Measurements from ENCODE around the gene TMC4.
"Not testable (repeated sequence)": the region's sequence is repeated elsewhere in the genome, so short reads cannot be mapped to it uniquely, and the experiment has no call there.

TMC4 gene

DNA sequence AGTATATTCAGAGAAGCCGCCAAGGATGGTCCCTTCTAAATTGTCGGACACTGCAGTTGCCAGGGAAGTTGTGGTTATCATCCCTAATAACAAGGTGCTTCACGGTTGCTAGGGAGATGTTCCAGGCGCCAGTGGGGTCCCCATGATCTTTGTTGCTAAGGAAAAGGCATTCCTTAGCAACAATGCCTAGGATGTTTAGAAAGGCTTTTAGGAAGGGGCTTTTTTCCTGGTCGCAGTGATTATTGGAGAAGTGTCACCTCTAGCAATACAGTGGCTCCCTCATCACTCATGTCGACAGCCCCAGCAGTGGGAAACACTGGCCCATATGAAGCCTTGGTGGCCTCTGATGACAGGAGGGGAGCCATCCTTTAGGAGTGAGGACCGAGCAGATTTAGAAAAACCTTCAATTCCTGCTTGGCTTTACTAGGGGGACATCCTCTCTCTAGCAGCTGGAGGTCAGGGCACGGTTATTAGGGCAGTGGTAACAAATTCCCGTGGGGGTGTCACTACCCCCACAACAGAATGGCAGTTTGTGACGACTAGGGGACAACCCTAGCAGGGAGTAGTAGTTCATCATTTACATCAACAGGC, 6.4 kb upstream of the TMC4 start:
- DNase-seq (ENCODE audit: low read depth): no peak

- no peak for DNase-seq (ENCODE audit: low read depth)
These were observed 5.8 kb upstream of the TMC4 start for GRCh38 chr19:54178581-54179261.

- DNase-seq (ENCODE audit: low read depth): no peak
These were observed 1.2 kb upstream of the TMC4 start for GRCh38 chr19:54173951-54174834.

DNA sequence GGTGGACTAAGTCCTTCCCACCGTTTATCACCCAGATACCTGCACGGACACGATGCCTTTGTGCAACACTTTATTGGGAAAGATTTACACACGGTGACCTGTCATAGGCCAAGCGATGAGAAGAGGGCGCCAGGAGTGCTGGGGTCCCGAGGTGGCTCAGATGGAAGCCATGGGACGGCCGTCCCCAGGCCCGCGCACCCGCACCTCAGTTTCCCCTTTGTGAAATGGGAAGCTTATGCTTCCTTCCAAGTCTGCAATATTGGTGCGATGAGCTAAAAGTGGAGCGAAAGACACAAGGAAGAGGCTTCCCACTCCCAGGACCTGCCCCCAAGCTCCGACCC, 369 bp upstream of the TMC4 start:
- DNase-seq (ENCODE audit: low read depth): no peak

GRCh38 chr19:54171736-54172431, 1.1 kb downstream of the TMC4 start:
- DNase-seq (ENCODE audit: low read depth): not testable (repeated sequence)

- no peak for DNase-seq (ENCODE audit: low read depth)
These were observed 3.7 kb downstream of the TMC4 start for GRCh38 chr19:54169149-54169740.

DNA sequence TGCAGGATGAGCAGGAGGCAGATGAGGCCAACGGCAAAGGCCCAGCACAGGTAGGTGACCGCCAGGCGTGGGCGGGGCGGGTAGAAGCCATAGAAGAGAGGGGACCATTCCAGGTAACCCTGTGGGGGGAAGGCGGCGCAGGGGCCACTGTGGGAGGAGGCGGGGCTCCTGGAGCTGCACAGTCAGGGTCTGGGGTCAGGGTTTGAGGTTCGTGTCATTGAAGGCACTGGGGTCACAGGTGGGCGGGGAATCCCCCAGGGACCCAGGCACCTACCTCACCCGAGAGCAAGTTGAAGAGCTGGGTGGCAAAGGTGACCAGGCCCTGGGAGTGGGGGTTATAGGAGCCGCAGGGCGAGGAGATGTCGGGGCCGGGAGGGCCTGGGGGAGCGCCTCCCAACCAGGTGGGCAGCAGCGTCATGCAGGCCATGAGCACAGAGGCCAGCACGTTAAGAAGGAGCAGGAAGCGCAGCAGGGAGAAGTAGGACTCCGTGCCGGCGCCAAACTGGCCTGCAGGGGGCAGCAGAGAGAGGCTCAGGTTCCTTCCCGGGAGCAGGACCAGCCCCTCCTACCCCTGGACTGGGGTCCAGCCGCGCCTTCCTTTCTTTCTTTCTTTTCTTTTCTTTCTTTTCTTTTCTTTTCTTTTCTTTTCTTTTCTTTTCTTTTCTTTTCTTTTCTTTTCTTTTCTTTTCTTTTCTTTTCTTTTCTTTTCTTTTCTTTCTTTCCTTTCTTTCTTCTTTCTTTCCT, 4.6 kb downstream of the TMC4 start:
- DNase-seq (ENCODE audit: low read depth): peak; percentile 85

DNA sequence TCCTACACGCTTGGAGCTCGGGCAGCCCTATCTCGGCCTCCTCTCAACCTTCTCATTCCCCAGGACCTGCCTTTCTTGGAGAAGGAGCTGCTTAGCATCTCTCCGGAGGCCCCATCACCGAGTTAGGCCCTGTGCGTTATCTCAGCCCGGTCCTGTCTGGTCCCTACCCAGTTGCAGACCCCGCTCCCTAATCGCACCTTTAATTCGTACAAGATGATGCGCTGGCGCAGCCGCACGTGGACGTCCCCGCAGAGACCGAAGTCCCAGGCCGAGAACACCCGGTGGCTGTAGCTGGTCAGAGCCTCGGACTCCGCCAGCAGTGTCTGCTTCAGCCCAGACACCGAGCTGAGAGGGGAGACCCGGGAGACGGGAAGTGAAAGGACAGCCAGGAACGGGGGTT, 7.7 kb downstream of the TMC4 start:
- no peak for DNase-seq (ENCODE audit: low read depth)

DNA sequence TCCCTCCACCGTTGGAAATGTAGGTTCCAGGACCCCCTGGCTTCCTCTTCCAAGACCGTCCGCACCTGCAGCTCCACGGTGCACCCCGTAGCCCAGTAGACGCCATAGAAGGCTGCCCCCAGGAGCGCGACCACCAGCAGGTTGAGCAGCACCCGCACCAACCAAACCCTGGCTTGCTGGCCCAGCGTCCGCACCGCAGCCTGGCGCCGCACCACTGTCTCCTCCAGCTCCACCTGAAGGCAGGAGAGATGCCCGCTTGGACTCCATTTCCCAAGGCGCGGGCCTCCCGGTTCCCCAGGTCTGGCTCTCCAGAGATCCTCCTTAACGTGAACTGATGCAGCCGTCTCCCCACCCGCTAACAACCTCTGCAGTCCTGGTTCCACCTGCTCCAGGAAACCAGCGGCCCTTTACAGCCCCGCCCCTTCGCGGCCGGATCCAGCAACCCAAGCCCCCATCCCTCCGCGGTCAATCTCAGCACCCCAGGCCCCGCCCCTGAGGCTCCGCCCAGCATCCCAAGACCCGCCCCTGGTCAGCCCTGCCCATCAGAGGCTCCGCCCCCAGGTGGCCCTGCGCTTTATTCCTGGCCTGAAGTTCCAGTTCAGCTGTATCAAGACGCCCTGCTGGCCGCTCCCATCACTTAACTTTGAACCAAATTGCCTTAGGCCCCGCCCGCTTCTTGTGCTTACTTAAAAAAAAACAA, 8.4 kb downstream of the TMC4 start:
- DNase-seq (ENCODE audit: low read depth): peak; percentile 77

GRCh38 chr19:54162884-54163283, 10.1 kb downstream of the TMC4 start:
- DNase-seq (ENCODE audit: low read depth): no peak

DNA sequence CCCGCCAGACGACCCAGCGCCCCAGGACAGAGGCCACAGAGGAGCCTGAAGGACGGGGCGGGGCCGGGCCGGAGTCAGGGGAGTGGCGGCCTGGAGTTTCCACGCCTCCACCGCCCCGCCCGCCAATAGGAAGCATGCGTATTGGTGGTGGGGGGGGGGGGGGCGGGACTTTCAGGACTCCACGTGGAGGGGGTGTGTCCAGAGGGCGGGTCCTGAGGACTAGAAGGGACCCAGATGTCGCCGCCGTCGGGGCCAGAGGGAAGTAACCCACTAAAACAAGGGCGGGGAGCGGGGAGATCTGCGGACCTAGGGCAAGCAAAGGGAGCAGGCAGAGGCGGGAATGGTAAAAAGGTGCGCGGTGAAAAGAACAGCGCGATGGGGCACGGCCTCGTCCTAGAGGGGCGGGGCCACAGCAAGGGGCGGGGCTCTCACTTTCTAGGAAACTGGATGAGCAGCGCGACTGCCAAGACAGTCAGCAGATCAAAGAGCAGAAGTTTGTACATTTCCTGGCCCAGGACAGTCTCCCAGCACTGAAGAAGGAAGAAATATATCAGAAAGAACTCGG, 10.6 kb downstream of the TMC4 start:
- DNase-seq (ENCODE audit: low read depth): peak; percentile 71

GRCh38 chr19:54160854-54161253, 12.1 kb downstream of the TMC4 start:
- DNase-seq (ENCODE audit: low read depth): peak; percentile 19

DNA sequence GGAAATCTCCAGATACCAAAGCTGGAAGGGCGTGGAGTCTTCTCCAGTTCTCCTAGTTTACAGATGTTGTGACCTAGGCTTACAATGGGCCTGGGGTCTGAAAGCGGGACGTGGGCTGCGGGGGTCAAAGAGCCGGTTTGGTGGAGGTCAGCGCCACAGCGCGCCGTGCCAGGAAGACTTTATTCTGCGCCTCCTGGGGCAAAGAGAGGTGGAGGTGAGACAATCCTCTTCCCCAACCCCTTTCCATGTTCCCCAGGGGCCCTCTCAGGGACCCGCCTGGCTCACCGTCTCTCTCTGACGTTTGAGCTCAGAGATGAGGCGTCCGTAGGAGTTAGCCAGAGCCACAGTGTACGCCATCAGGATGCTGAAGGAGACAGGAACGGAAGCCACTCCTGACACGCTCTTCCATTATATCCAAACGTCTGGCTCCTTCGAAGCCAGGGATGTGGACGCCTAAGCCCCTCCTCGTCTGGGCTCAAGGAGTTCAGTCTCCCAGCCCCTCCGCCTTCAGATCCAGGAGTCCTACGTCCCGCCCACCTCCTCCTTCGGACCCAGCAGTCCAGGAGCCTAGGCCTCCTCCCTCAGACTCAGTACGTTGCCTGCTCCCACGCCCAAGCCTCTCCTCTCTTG, 12.7 kb downstream of the TMC4 start:
- peak; percentile 40 for DNase-seq (ENCODE audit: low read depth)

DNA sequence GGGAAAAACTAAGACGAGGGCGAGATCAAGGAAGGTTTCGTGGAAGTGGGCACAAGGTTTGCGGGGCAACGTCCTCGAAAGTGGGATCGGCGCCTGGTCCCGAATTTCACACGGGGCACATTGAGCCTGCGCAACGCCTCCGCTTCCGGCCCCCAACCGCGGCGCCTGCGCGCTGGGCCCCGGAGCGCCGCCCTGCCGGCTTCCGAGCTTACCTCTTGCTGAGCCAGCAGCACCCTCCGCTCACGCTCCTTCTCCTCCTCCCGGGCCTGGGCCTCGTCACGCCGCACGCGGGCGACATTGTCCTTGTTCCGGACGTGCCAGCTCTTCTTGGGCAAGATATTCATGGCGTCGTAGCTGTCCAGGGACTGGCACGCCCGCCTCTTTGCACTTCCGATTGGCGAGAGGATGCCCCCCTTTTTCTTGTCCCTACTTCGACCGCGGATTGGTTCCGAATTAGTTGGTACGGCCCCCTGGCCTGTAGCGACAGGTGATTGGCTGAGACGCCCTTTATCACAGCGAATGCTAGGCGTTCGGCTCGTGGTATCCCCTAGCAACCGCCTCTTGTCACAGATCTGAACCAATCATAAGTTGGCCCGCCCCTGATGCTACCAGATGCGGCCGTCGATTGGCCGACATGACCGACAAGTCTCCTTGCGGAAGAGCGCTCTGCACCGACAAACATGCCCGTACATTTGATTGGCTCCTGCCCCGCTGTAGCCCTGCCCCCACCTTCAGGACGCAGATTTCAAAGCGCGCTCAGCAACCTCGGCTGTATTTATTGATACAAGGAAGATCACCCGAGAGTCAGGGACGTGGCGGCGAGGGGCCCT, 13.4 kb downstream of the TMC4 start, which contains the start of gene LENG1:
LENG1 (minus strand) TSS at position 370 of the 830 bp plus-strand sequence; CDS start at position 344, 26 bp downstream.
- DNase-seq (ENCODE audit: low read depth): peak; percentile 100

- peak; percentile 34 for DNase-seq (ENCODE audit: low read depth)
These were observed 14.1 kb downstream of the TMC4 start for GRCh38 chr19:54158812-54159351.

DNA sequence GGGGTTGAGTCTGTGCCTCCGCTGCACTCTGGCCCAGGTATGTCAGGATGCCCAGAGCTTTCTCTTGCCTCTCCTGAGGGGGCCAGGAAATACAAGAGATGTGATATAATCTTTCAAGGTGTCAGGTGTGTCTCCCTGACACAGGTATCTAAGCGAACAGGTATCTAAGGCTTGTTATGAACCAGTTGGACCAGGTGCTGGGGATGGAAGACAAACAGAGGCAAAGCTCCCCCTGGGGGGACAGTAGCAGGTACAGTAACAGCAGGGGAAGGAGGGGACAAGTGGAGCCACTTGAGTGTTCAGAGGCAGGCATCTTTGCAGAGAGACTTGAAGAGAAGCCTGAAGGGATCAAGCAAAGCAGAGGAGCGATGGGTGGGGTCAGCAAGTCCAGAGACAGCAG, 16.0 kb downstream of the TMC4 start:
- DNase-seq (ENCODE audit: low read depth): no peak

GRCh38 chr19:54156490-54156889, 16.5 kb downstream of the TMC4 start:
- no peak for DNase-seq (ENCODE audit: low read depth)

GRCh38 chr19:54155694-54156093, 17.3 kb downstream of the TMC4 start:
- DNase-seq (ENCODE audit: low read depth): no peak

Measured in EH (cell line).